ENCODE results near the gene PSMC1.

GRCh38 chr14:90280096-90280495, 23.7 kb downstream of the PSMC1 start:
- TF ChIP-seq EZH2 (IDR thresholded peaks at IDR 0.05; ENCODE audit: borderline replicate concordance, low read length) (no peak), CTCF (IDR thresholded peaks at IDR 0.05; ENCODE audit: low read length) (no peak)

Measured in OCI-LY1 (cell line).